ENCODE data around the gene DUSP12.
"Not testable (repeated sequence)": the region's sequence is repeated elsewhere in the genome, so short reads cannot be mapped to it uniquely, and the experiment has no call there.

DUSP12 gene

DNA sequence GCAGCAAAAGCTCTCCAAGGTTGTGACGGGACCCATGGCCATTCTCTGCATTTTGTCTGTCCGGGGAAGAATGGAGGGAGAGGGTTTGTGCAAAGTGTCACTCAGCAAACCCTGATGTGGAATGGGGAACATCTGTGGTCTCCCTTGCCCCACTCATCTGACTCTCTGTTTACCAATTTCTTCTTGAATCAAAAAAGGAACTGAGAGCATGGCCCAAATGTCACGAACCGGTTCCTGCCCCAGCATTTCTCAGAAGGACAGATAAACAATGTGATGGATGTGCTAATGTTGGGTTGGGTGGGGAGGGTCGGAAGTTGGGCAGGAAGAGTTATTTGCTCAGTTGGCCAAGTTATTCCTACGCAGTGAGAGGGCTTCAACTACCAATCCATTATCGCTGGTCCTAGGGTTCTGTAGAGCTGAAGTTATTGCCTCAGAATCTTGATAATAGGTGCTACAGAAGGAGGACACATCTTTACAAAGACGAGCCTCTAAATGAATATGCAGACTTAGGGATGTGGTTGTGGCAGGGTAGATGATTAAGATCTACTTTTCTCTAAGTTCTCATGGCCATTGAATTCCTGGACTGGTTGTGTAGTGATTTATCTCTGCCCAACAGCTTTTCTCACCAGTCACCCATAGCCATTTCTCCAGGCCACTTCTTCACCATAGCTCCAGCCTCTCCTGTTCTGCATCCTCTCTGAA, 9.6 kb upstream of the DUSP12 start:
- peaks cover 19% of the 10 kb centered on the region for H3K4me1 ChIP-seq (ENCODE audit: control insufficient read depth, insufficient read depth, low read length, unreplicated experiment)
- H3K79me2 ChIP-seq (ENCODE audit: control insufficient read depth, insufficient read depth, low read length, unreplicated experiment) = no peaks in the 10 kb centered on the region
- H3K4me3 ChIP-seq (ENCODE audit: low read depth, low read length) = no peak overlapping the region
- H3K27ac ChIP-seq (ENCODE audit: low read depth, low read length) = no peak overlapping the region
- H3K27me3 ChIP-seq (ENCODE audit: insufficient read depth, low read length) = no peaks in the 10 kb centered on the region
- no peak overlapping the region for H2AFZ ChIP-seq (ENCODE audit: low read length, unreplicated experiment)
- H3K36me3 ChIP-seq (ENCODE audit: insufficient read depth, low read length) = no peaks in the 10 kb centered on the region

- no peaks in the 10 kb centered on the region for H3K27me3 ChIP-seq (ENCODE audit: insufficient read depth, low read length)
- H3K4me1 ChIP-seq (ENCODE audit: control insufficient read depth, insufficient read depth, low read length, unreplicated experiment) = peaks cover 19% of the 10 kb centered on the region
- H3K79me2 ChIP-seq (ENCODE audit: control insufficient read depth, insufficient read depth, low read length, unreplicated experiment) = no peaks in the 10 kb centered on the region
- H2AFZ ChIP-seq (ENCODE audit: low read length, unreplicated experiment) = no peak overlapping the region
- H3K27ac ChIP-seq (ENCODE audit: low read depth, low read length) = no peak overlapping the region
- H3K36me3 ChIP-seq (ENCODE audit: insufficient read depth, low read length) = no peaks in the 10 kb centered on the region
- no peak overlapping the region for H3K4me3 ChIP-seq (ENCODE audit: low read depth, low read length)
Observed at GRCh38 chr1:161740921-161741320, 8.7 kb upstream of the DUSP12 start.

DNA sequence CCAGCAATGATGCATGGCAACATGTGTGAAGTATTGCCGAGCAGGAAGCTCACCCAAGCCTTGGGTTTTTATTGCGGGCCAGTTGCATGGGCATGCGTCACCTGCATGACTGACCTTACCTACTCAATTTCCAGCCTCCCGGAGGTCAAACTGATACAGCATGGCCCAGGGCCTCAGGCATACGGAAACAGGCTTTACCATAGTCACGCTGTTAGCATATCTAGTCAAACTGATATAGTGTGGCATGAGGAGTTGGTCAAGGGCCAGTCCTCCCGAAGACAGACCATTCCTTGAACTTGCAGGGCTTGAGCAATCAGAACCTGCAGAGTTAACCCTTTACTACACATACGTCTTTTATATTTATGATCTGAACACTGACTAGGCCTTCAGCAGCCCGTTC, 6.4 kb upstream of the DUSP12 start:
- peak overlapping the region; percentile 76; the same call in 1 of the 2 replicates for H3K27ac ChIP-seq (ENCODE audit: low read depth, low read length)
- no peak overlapping the region for H3K4me3 ChIP-seq (ENCODE audit: low read depth, low read length)
- no peaks in the 10 kb centered on the region for H3K79me2 ChIP-seq (ENCODE audit: control insufficient read depth, insufficient read depth, low read length, unreplicated experiment)
- peak overlapping the region; percentile 24 for H2AFZ ChIP-seq (ENCODE audit: low read length, unreplicated experiment)
- H3K27me3 ChIP-seq (ENCODE audit: insufficient read depth, low read length) = no peaks in the 10 kb centered on the region
- no peaks in the 10 kb centered on the region for H3K36me3 ChIP-seq (ENCODE audit: insufficient read depth, low read length)
- H3K4me1 ChIP-seq (ENCODE audit: control insufficient read depth, insufficient read depth, low read length, unreplicated experiment) = peaks cover 11% of the 10 kb centered on the region

- Histone ChIP-seq H3K27ac (ENCODE audit: low read depth, low read length) (no peak overlapping the region), H3K36me3 (ENCODE audit: insufficient read depth, low read length) (peaks cover 12% of the 10 kb centered on the region), H3K4me1 (ENCODE audit: control insufficient read depth, insufficient read depth, low read length, unreplicated experiment) (peaks cover 24% of the 10 kb centered on the region), H3K4me3 (ENCODE audit: low read depth, low read length) (no peak overlapping the region), H3K79me2 (ENCODE audit: control insufficient read depth, insufficient read depth, low read length, unreplicated experiment) (peaks cover 18% of the 10 kb centered on the region), H3K27me3 (ENCODE audit: insufficient read depth, low read length) (no peaks in the 10 kb centered on the region), H2AFZ (ENCODE audit: low read length, unreplicated experiment) (no peak overlapping the region)
Observed at GRCh38 chr1:161747801-161748200, 1.8 kb upstream of the DUSP12 start.

GRCh38 chr1:161763522-161764098, 14.0 kb downstream of the DUSP12 start:
- Histone ChIP-seq H3K4me1 (ENCODE audit: control insufficient read depth, insufficient read depth, low read length, unreplicated experiment) (peaks cover 15% of the 10 kb centered on the region), H3K4me3 (ENCODE audit: low read depth, low read length) (no peak overlapping the region), H3K36me3 (ENCODE audit: insufficient read depth, low read length) (no peaks in the 10 kb centered on the region), H2AFZ (ENCODE audit: low read length, unreplicated experiment) (no peak overlapping the region), H3K27ac (ENCODE audit: low read depth, low read length) (no peak overlapping the region), H3K27me3 (ENCODE audit: insufficient read depth, low read length) (no peaks in the 10 kb centered on the region), H3K79me2 (ENCODE audit: control insufficient read depth, insufficient read depth, low read length, unreplicated experiment) (peaks cover 25% of the 10 kb centered on the region)

GRCh38 chr1:161766102-161766981, 16.8 kb downstream of the DUSP12 start, which contains the start of gene ATF6:
Gene ATF6 (plus strand): TSS chr1:161766320. CDS start chr1:161766361, 41 bp downstream.
- no peaks in the 10 kb centered on the region for H3K27me3 ChIP-seq (ENCODE audit: insufficient read depth, low read length)
- no peaks in the 10 kb centered on the region for H3K36me3 ChIP-seq (ENCODE audit: insufficient read depth, low read length)
- H2AFZ ChIP-seq (ENCODE audit: low read length, unreplicated experiment) = peak within 1 kb of the TSS; percentile 65
- peak within 1 kb of the TSS; percentile 92 for H3K4me3 ChIP-seq (ENCODE audit: low read depth, low read length)
- H3K79me2 ChIP-seq (ENCODE audit: control insufficient read depth, insufficient read depth, low read length, unreplicated experiment) = peaks cover 43% of the 10 kb centered on the region
- H3K4me1 ChIP-seq (ENCODE audit: control insufficient read depth, insufficient read depth, low read length, unreplicated experiment) = peaks cover 21% of the 10 kb centered on the region
- H3K27ac ChIP-seq (ENCODE audit: low read depth, low read length) = peak within 1 kb of the TSS; percentile 96

DNA sequence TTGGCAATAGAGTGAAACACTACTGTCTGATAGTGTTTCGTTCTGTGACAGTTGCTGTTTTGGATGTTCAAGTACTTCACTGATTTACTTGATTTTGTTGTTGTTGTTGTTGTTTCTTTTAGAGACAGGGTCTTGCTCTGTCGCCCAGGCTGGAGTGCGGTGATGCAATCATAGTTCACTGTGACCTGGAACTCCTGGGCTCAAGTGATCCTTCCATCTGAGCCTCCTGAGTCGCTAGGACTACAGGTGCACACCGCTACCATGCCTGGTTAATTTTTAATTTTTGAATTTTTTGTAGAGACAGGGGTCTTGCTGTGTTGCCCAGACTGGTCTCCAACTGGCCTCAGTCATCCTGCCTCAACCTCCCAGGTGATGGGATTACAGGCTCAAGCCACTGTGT, 18.9 kb downstream of the DUSP12 start:
- H3K27ac ChIP-seq (ENCODE audit: low read depth, low read length) = no peak overlapping the region
- no peaks in the 10 kb centered on the region for H3K27me3 ChIP-seq (ENCODE audit: insufficient read depth, low read length)
- H3K4me3 ChIP-seq (ENCODE audit: low read depth, low read length) = no peak overlapping the region
- peaks cover 21% of the 10 kb centered on the region for H3K4me1 ChIP-seq (ENCODE audit: control insufficient read depth, insufficient read depth, low read length, unreplicated experiment)
- H3K36me3 ChIP-seq (ENCODE audit: insufficient read depth, low read length) = no peaks in the 10 kb centered on the region
- peaks cover 57% of the 10 kb centered on the region for H3K79me2 ChIP-seq (ENCODE audit: control insufficient read depth, insufficient read depth, low read length, unreplicated experiment)
- no peak overlapping the region for H2AFZ ChIP-seq (ENCODE audit: low read length, unreplicated experiment)

DNA sequence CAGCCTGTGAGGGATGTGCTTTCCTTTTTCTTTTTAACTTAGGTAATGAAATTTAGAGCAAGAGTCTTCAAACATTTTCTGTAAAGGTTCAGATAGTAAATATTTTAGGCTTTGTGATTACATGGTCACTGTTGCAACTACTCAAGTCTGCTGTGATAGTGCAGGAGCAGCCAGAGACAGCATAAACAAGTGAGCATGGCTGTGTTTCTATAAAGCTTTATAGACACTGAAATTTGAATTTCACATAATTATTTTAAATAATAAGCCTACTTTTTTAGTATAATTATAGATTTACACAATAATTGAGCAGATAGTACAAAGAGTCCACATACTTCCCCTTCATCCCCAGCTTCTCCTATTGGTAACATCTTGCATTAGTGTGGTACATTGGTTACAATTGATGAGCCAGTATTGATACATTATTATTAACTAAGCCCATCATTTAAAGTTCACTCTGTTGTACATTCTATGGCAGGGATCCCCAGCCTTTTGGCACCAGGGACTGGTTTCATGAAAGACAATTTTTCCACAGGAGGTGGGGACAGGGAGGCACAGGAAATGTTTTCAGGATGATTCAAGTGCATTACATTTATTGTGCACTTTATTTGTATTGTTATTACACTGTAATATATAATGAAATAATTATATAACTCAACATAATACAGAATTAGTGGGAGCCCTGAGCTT, 19.5 kb downstream of the DUSP12 start:
- Histone ChIP-seq H3K4me3 (ENCODE audit: low read depth, low read length) (no peak overlapping the region), H3K36me3 (ENCODE audit: insufficient read depth, low read length) (no peaks in the 10 kb centered on the region), H3K27ac (ENCODE audit: low read depth, low read length) (no peak overlapping the region), H3K27me3 (ENCODE audit: insufficient read depth, low read length) (no peaks in the 10 kb centered on the region), H3K79me2 (ENCODE audit: control insufficient read depth, insufficient read depth, low read length, unreplicated experiment) (peaks cover 63% of the 10 kb centered on the region), H2AFZ (ENCODE audit: low read length, unreplicated experiment) (no peak overlapping the region), H3K4me1 (ENCODE audit: control insufficient read depth, insufficient read depth, low read length, unreplicated experiment) (peaks cover 21% of the 10 kb centered on the region)

- H3K4me3 ChIP-seq (ENCODE audit: low read depth, low read length); H2AFZ ChIP-seq (ENCODE audit: low read length, unreplicated experiment); H3K36me3 ChIP-seq (ENCODE audit: insufficient read depth, low read length); H3K27me3 ChIP-seq (ENCODE audit: insufficient read depth, low read length); H3K27ac ChIP-seq (ENCODE audit: low read depth, low read length): not testable (repeated sequence)
- peaks cover 67% of the 10 kb centered on the region for H3K79me2 ChIP-seq (ENCODE audit: control insufficient read depth, insufficient read depth, low read length, unreplicated experiment)
- peaks cover 21% of the 10 kb centered on the region for H3K4me1 ChIP-seq (ENCODE audit: control insufficient read depth, insufficient read depth, low read length, unreplicated experiment)
Observed at GRCh38 chr1:161769673-161770045, 20.1 kb downstream of the DUSP12 start.

DNA sequence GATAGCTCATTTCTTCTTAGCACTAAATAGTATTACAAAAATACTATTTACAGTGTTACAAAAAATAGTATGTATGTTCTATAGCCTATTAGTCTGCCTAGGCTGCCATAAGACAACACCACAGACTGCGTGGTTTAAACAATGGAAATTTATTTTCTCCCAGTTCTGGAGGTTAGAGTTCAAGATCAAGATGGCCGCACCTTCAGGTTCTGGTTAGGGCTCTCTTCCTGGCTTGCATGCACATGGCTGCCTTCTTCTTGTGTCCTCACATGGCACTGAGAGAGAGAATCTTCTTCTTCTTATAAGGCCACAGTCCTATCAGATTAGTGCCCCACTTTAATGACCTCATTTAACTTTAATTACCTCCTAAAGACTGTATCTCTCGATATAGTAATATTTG, 20.7 kb downstream of the DUSP12 start:
- H3K4me3 ChIP-seq (ENCODE audit: low read depth, low read length) = no peak overlapping the region
- H3K79me2 ChIP-seq (ENCODE audit: control insufficient read depth, insufficient read depth, low read length, unreplicated experiment) = peaks cover 73% of the 10 kb centered on the region
- peaks cover 21% of the 10 kb centered on the region for H3K4me1 ChIP-seq (ENCODE audit: control insufficient read depth, insufficient read depth, low read length, unreplicated experiment)
- no peak overlapping the region for H2AFZ ChIP-seq (ENCODE audit: low read length, unreplicated experiment)
- no peaks in the 10 kb centered on the region for H3K27me3 ChIP-seq (ENCODE audit: insufficient read depth, low read length)
- no peaks in the 10 kb centered on the region for H3K36me3 ChIP-seq (ENCODE audit: insufficient read depth, low read length)
- H3K27ac ChIP-seq (ENCODE audit: low read depth, low read length) = no peak overlapping the region

Measured in ACC112 (cell line).